HepG2 (cell line): ENCODE measurements around the gene SUSD3. TPM values are rescaled to one million over a fixed set of nuclear protein-coding genes. Genes with fewer than 3 reads are reported as not detected.

ENCODE experiments used
- CBX5 ChIP-seq: sonication (generic); formaldehyde crosslinking; IDR thresholded peaks from 2 replicates; pipeline ENCODE4 v1.4.0; 2020; ENCODE audit warnings: missing genetic modification reagents, borderline replicate concordance
- DPF2 ChIP-seq: sonication (generic); formaldehyde crosslinking; IDR thresholded peaks from 2 replicates; pipeline ENCODE4 v1.4.0; 2020; ENCODE audit warnings: mild to moderate bottlenecking, low read depth, missing genetic modification reagents, borderline replicate concordance
- DR1 ChIP-seq: sonication (generic); formaldehyde crosslinking; IDR thresholded peaks from 2 replicates; pipeline ENCODE4 v1.8.0; 2021; ENCODE audit warnings: mild to moderate bottlenecking, missing genetic modification reagents, inconsistent platforms
- GATAD1 ChIP-seq: IDR thresholded peaks from 2 replicates; pipeline ENCODE4 v1.6.1; 2016; ENCODE audit warnings: missing genetic modification reagents, missing compliant biosample characterization
- HNRNPL ChIP-seq: fragments of 200-400 bp; formaldehyde crosslinking; IDR thresholded peaks from 2 replicates; pipeline ENCODE4 v1.6.1; 2017; ENCODE audit warnings: mild to moderate bottlenecking, low read depth, low read length
- NRL ChIP-seq: sonication (generic); formaldehyde crosslinking; IDR thresholded peaks from 2 replicates; pipeline ENCODE4 v1.5.0; 2020; ENCODE audit warnings: missing genetic modification reagents, mild to moderate bottlenecking, moderate library complexity, borderline replicate concordance
- SCMH1 ChIP-seq: sonication (generic); formaldehyde crosslinking; IDR thresholded peaks from 2 replicates; pipeline ENCODE4 v1.9.0; 2021; ENCODE audit warnings: missing genetic modification reagents, mild to moderate bottlenecking, borderline replicate concordance
- TEF ChIP-seq: sonication (generic); formaldehyde crosslinking; IDR thresholded peaks from 2 replicates; pipeline ENCODE4 v1.5.0; 2020; ENCODE audit warnings: missing genetic modification reagents
- ZFP36 ChIP-seq: fragments of 150-350 bp; IDR thresholded peaks from 2 replicates; pipeline ENCODE4 v1.6.1; 2018; ENCODE audit warnings: borderline replicate concordance, low read length, low read depth; ENCODE audit not compliant: partially characterized antibody
- ZNF225 ChIP-seq: sonication (generic); formaldehyde crosslinking; IDR thresholded peaks from 2 replicates; pipeline ENCODE4 v1.4.0; 2020; ENCODE audit warnings: mild to moderate bottlenecking, missing genetic modification reagents
- ZNF557 ChIP-seq: sonication (generic); formaldehyde crosslinking; IDR thresholded peaks from 2 replicates; pipeline ENCODE4 v1.4.0; 2020; ENCODE audit warnings: missing genetic modification reagents
- ZNF768 ChIP-seq: sonication (generic); formaldehyde crosslinking; IDR thresholded peaks from 2 replicates; pipeline ENCODE4 v1.4.0; 2020; ENCODE audit warnings: missing genetic modification reagents
- ZNF770 ChIP-seq: sonication (generic); formaldehyde crosslinking; IDR thresholded peaks from 2 replicates; pipeline ENCODE4 v1.5.0; 2020; ENCODE audit warnings: mild to moderate bottlenecking, missing genetic modification reagents
- ZSCAN20 ChIP-seq: sonication (generic); formaldehyde crosslinking; IDR thresholded peaks from 2 replicates; pipeline ENCODE4 v1.4.0; 2020; ENCODE audit warnings: missing genetic modification reagents, mild to moderate bottlenecking, borderline replicate concordance
- ZSCAN21 ChIP-seq: sonication (generic); formaldehyde crosslinking; IDR thresholded peaks from 2 replicates; pipeline ENCODE4 v1.8.0; 2022; ENCODE audit warnings: mild to moderate bottlenecking, missing genetic modification reagents, moderate library complexity, borderline replicate concordance
- polyA plus RNA-seq, 8 experiments: library from polyadenylated mRNA; depleted of rRNA in 3 of 8; stranded (reverse) in 7 of 8; unstranded in 1 of 8; fragments of >200 nt; fragmentation: Illumina TruSeq in 4 of 8; extraction: Trizol in 4 of 8; gene quantifications; 2 replicates each; pipeline versions ENCODE4 v1.2.1 to v1.2.3, GENCODE V29; 2011 to 2016; ENCODE audit warnings: low read depth in 4 of 8, missing spikeins in 1 of 8, mixed read lengths in 1 of 8; ENCODE audit not compliant: insufficient read depth in 1 of 8
- total RNA-seq, 5 experiments: library from RNA; depleted of rRNA; stranded (reverse); fragments of >200 nt; fragmentation: Illumina TruSeq; extraction: Trizol; gene quantifications; 2 replicates each; pipeline ENCODE4 v1.2.3, GENCODE V29; 2016; ENCODE audit warnings: low read depth in 1 of 5
- TF ChIP-seq, protein P1 (sequence below): sonication (generic); formaldehyde crosslinking; IDR thresholded peaks from 2 replicates; pipeline ENCODE4 v1.4.0; 2020; ENCODE audit warnings: mild to moderate bottlenecking, missing genetic modification reagents, borderline replicate concordance
- TF ChIP-seq, protein P2 (sequence below): sonication (generic); formaldehyde crosslinking; IDR thresholded peaks from 2 replicates; pipeline ENCODE4 v1.5.0; 2020; ENCODE audit warnings: mild to moderate bottlenecking, missing genetic modification reagents, moderate library complexity
- TF ChIP-seq, protein P3 (sequence below): sonication (generic); formaldehyde crosslinking; IDR thresholded peaks from 2 replicates; pipeline ENCODE4 v1.4.0; 2020; ENCODE audit warnings: mild to moderate bottlenecking, missing genetic modification reagents

SUSD3 gene
- total and polyA plus RNA-seq, 2 of the 13 experiments (the other 11 are each of a cell fraction or from before 2014, with no cell fraction given) = 7.0 to 9.1 TPM

- TF ChIP-seq, protein P1, sequence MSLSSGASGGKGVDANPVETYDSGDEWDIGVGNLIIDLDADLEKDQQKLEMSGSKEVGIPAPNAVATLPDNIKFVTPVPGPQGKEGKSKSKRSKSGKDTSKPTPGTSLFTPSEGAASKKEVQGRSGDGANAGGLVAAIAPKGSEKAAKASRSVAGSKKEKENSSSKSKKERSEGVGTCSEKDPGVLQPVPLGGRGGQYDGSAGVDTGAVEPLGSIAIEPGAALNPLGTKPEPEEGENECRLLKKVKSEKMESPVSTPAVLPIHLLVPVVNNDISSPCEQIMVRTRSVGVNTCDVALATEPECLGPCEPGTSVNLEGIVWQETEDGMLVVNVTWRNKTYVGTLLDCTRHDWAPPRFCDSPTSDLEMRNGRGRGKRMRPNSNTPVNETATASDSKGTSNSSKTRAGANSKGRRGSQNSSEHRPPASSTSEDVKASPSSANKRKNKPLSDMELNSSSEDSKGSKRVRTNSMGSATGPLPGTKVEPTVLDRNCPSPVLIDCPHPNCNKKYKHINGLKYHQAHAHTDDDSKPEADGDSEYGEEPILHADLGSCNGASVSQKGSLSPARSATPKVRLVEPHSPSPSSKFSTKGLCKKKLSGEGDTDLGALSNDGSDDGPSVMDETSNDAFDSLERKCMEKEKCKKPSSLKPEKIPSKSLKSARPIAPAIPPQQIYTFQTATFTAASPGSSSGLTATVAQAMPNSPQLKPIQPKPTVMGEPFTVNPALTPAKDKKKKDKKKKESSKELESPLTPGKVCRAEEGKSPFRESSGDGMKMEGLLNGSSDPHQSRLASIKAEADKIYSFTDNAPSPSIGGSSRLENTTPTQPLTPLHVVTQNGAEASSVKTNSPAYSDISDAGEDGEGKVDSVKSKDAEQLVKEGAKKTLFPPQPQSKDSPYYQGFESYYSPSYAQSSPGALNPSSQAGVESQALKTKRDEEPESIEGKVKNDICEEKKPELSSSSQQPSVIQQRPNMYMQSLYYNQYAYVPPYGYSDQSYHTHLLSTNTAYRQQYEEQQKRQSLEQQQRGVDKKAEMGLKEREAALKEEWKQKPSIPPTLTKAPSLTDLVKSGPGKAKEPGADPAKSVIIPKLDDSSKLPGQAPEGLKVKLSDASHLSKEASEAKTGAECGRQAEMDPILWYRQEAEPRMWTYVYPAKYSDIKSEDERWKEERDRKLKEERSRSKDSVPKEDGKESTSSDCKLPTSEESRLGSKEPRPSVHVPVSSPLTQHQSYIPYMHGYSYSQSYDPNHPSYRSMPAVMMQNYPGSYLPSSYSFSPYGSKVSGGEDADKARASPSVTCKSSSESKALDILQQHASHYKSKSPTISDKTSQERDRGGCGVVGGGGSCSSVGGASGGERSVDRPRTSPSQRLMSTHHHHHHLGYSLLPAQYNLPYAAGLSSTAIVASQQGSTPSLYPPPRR (CRISPR knock-in tag) = peak; percentile 18; the same call in 1 of the 2 replicates
- TF ChIP-seq ZNF557 (CRISPR knock-in tag) (no peak), CBX5 (no peak), ZNF225 (no peak), TEF (CRISPR knock-in tag) (no peak), DR1 (CRISPR knock-in tag) (no peak), ZNF770 (CRISPR knock-in tag) (no peak), ZSCAN20 (CRISPR knock-in tag) (no peak), ZSCAN21 (CRISPR knock-in tag) (0 out of 2 replicates have a peak, but pooled peaks have one; percentile 20), GATAD1 (CRISPR knock-in tag) (no peak), ZFP36 (no peak), ZNF768 (peak; percentile 55; the same call in 1 of the 2 replicates), SCMH1 (CRISPR knock-in tag) (no peak), DPF2 (CRISPR knock-in tag) (0 out of 2 replicates have a peak, but pooled peaks have one; percentile 19), NRL (CRISPR knock-in tag) (no peak), HNRNPL (0 out of 2 replicates have a peak, but pooled peaks have one; percentile 18)
- TF ChIP-seq, protein P2, sequence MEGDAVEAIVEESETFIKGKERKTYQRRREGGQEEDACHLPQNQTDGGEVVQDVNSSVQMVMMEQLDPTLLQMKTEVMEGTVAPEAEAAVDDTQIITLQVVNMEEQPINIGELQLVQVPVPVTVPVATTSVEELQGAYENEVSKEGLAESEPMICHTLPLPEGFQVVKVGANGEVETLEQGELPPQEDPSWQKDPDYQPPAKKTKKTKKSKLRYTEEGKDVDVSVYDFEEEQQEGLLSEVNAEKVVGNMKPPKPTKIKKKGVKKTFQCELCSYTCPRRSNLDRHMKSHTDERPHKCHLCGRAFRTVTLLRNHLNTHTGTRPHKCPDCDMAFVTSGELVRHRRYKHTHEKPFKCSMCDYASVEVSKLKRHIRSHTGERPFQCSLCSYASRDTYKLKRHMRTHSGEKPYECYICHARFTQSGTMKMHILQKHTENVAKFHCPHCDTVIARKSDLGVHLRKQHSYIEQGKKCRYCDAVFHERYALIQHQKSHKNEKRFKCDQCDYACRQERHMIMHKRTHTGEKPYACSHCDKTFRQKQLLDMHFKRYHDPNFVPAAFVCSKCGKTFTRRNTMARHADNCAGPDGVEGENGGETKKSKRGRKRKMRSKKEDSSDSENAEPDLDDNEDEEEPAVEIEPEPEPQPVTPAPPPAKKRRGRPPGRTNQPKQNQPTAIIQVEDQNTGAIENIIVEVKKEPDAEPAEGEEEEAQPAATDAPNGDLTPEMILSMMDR = peak; percentile 3; the same call in 1 of the 2 replicates
- TF ChIP-seq, protein P3, sequence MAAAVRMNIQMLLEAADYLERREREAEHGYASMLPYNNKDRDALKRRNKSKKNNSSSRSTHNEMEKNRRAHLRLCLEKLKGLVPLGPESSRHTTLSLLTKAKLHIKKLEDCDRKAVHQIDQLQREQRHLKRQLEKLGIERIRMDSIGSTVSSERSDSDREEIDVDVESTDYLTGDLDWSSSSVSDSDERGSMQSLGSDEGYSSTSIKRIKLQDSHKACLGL = 0 out of 2 replicates have a peak, but pooled peaks have one; percentile 35
Observed at GRCh38 chr9:93111371-93112115, 53.0 kb downstream of the SUSD3 start (continued).
